ENCODE data around the gene PROK2.

DNA sequence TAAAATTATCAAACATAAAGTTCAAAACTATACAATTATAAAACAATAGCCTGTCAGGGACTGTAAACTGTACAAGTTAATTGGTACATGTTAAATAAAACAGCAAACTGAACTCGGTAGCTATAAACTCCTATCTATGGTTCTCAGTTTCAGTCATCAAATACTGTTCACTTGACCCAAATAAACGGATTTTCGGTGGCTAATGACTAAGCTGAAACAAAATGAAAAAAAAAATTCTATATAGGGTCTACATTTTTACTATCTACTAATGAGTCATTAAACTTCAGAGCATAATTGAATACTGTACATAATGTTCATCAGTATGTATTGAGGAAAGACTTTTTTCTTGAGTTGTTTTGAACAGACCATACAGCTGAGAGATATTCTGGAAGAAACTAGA, 6.6 kb downstream of the PROK2 start:
- TF ChIP-seq CTCF (IDR thresholded peaks at IDR 0.05): no peak
- TF ChIP-seq POLR2AphosphoS5 (IDR thresholded peaks at IDR 0.05): no peak

Data from gastroesophageal sphincter (tissue), 3 donors.